GM18502 (cell line): ENCODE data around the gene AGBL4.

Experiments
- ATAC-seq: cut with Tn5 transposase; IDR thresholded peaks from one replicate; pipeline ENCODE4 v1.9.1; 2021; ENCODE audit warnings: mild to moderate bottlenecking; ENCODE audit not compliant: unreplicated experiment, poor library complexity

The AGBL4 gene

DNA sequence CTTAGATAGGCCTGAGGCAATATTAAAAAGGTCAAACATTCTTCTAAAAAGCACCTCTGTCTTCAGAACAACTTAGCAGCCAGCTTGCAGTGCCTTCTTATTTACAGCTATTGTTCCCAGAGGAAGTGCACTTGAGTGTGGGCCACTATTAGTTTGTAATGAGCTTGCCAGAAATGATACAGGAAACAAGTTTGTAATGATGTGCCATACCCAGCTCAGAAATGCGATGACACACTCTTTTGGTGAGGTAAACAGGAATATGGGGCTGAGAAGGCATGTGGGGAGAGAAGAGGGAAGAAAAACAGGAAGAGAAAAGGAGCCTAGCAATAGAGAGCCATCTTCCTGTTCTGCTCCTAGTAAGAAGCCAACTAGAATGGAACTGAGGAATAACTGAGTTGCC is 295.4 kb downstream of the AGBL4 start:
- no peak for ATAC-seq

DNA sequence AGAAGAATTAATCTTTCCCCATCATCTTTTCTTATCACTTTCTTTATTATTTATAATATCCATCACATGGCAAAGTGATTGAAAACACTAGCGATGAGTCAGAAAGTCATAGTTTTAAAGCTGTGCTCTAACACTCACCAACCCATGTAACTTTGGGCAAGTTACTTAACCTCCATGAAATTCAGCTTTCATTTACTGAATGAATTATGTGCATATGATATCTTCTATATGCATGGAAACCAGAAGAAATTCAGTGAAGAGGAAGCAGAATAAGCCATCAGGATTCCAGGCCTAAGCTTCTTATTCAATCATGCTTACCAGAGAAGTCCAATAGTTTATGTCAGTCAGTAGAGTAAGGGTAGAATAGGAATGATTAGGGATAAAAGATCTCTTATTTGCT is 300.1 kb downstream of the AGBL4 start:
- ATAC-seq: no peak

DNA sequence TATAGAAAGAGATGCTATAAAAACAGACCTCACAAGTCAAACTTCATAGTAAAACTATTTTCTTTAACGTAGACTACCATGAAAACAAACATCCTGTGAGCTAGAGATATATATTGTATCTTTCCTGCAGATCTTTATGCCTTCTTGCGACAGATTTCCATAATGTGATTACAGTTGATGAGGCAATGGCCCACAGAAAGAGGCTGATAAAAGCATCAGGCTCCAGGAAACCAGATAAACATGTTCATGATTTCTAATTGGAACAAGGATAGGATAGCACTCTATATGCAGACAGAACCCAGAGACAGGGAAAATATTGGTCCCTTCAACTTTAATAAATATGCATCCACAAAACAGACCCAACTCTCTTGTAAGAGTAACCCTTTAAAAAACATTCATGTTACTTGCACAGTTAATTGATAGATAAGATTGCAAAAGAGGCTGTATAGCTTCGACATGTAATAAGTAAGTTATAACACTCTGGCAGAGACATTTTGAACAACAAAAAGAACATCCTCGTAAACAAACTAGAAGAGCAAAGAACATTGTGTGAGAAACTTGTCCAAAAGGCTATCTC is 329.4 kb downstream of the AGBL4 start:
- no peak for ATAC-seq

GRCh38 chr1:49686107-49686506 is 337.6 kb downstream of the AGBL4 start:
- ATAC-seq: no peak

- ATAC-seq: no peak
Measured at GRCh38 chr1:49677706-49678105, 346.0 kb downstream of the AGBL4 start.

GRCh38 chr1:49651136-49651535 is 372.6 kb downstream of the AGBL4 start:
- no peak for ATAC-seq

DNA sequence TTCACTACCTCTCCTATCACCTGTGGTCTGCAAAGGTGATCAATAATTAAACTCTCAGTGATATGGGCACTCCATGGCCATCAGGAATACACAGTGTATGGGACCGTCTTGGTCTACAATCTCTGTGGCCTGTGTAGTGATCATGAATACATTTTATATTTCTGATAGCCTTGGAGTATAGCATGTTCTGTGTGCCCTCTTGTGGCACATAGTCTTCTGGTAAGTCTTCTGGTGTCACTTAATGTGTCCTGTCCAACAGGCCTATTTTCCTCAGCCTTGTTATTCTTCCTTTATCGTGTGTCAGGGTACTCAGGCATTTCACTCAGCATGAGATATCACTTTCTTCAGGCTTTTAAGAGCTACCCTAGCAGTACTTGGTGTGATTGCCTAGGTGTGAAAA is 393.6 kb downstream of the AGBL4 start:
- ATAC-seq: no peak

DNA sequence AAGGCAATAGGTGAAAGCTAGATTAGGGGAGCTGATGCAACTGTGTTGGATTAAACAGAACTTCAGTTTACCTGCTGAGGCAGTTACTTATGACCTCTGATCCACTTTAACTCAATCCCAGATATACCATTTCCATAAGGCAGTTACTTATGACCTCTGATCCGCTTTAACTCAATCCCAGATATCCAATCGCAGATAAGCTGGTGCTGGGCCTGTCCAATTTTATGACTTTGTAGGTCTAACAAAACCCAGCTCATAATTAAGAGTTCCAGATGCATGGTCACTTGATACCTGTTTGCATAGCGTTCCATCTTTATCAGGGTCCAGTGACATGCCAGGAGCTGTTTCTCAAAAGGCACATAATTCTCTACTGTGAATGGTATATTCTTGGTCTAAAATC is 396.0 kb downstream of the AGBL4 start:
- no peak for ATAC-seq

DNA sequence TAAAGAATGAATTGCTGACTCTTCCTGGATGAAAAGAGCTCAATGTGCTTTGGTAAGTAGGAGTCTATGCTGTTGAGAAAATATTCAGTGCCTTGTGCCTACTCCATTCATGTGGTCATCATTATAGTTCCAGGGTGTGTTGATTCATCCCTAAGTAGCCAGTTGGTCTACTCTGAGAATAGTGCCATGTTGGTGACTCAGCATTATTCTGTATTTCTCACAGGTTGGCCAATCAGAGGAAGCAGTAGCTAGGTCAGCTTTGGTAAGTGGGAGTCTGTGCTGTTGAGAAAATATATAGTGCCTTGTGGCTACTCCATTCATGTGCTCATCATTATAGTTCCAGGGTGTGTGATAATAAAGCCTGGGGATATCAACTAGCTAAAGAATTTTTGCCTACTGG is 397.3 kb downstream of the AGBL4 start:
- ATAC-seq: no peak

DNA sequence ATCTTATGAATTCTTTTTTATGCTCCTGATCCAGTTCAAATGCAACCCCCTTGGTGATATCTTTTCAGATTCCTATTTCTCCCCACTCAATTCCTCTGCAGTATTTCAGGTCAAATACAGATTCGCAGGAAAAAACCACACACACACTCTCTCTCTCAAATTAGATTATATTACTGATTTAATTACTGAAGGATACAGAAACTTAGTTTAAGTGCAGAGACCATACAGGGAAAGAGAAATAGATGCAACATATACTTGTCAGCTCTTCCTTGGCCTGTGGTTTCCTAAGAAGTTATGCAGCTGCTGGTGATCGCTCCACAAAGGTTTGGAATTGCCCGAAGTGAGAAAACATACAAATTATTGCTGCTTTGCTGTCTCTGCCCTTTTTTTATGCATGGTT is 400.9 kb downstream of the AGBL4 start:
- ATAC-seq: no peak

GRCh38 chr1:49606082-49606481 is 417.7 kb downstream of the AGBL4 start:
- ATAC-seq: no peak

- ATAC-seq: no peak
Measured at GRCh38 chr1:49597436-49597835, 426.3 kb downstream of the AGBL4 start.

GRCh38 chr1:49576327-49576901 is 447.3 kb downstream of the AGBL4 start:
- ATAC-seq: no peak

DNA sequence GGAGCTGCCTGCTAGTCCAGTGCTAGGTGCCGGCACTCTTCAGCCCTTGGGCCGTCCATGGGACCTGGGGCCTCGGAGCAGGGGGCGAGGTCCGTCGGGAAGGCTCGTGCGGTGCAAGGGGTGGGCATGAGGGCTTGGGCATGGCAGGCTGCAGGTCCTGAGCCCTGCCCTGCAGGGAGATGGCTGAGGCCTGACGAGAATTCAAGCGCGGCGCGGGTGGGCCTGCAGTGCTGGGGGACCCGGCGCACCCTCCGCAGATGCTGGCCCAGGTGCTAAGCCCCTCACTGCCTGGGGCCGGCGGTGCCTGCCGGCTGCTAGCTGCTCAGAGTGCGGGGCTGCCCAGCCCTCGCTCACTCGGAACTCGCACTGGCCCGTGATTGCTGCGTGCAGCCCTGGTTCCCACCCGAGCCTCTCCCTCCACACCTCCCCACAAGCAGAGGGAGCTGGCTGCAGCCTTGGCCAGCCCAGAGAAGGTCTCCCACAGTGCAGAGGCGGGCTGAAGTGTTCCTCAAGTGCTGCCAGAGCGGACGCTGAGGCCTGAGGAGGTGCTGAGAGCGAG is 467.0 kb downstream of the AGBL4 start:
- ATAC-seq: no peak

- no peak for ATAC-seq
Measured at GRCh38 chr1:49552101-49552500, 471.7 kb downstream of the AGBL4 start.

- ATAC-seq: no peak
Measured at GRCh38 chr1:49544615-49545014, 479.1 kb downstream of the AGBL4 start.

- ATAC-seq: no peak
Measured at GRCh38 chr1:49541096-49541752, 482.5 kb downstream of the AGBL4 start.

- no peak for ATAC-seq
Measured at GRCh38 chr1:49527606-49528305, 496.0 kb downstream of the AGBL4 start.

GRCh38 chr1:49526672-49527071 is 497.1 kb downstream of the AGBL4 start:
- no peak for ATAC-seq

DNA sequence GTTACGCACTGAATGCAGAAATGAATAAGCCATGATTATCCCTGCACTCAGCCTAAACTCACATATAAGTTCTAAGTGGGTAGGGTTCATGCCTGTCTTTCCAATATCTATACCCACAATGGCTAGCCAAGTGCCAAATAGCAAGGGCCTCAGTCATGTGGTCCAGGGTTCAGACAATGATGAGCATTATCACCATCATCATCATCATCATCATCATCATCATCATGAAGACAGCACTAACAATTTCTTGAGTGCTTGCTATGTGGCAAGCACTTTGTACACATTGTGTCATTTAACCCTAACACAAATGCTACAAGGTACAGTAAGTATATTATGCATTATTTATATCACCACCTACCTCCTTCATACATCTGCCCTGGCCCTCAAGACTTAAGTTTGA is 500.0 kb downstream of the AGBL4 start:
- no peak for ATAC-seq

DNA sequence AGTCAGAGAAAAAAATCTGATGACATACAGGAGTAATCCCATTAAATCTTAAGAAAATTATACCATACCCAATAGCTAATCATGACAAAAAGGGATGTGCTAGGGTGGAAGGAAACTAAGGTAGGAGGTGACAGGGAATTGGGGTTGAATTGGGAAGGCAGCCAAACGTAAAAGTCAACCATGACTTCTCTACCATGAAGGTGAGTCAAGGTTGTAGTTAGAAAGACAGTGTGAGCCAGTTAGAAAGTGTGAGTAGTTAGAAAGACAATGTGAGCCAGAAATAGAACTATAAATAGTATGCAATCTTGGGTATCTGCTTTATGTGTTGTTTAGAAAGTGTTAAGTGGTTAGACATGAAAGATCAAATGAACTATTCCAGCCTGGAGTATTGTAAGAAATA is 556.8 kb downstream of the AGBL4 start:
- ATAC-seq: no peak
